ENCODE measurements around the gene RNF220. TPM values are rescaled to one million over a fixed set of nuclear protein-coding genes. Genes with fewer than 3 reads are reported as not detected.

RNF220 gene
- total and polyA plus RNA-seq, 2 donors from 2014 or later, result 66.9 to 69.0 TPM

GRCh38 chr1:44592208-44593145, 187.4 kb downstream of the RNF220 start:
- no peak for FAIRE-seq
- DNase-seq, result no peak
- peaks cover 8% of the 10 kb centered on the region for H3K27me3 ChIP-seq (ENCODE audit: control insufficient read depth, insufficient read depth, low read length)
- no peaks in the 10 kb centered on the region for H3K9me3 ChIP-seq (ENCODE audit: control insufficient read depth in 2 of 3, insufficient read depth in 1 of 3, low read length in 3 of 3)
- no peak overlapping the region for H3K4me3 ChIP-seq (ENCODE audit: low read length in 3 of 3)
- H3K36me3 ChIP-seq (ENCODE audit: control insufficient read depth in 2 of 3, insufficient read depth in 3 of 3, low read length in 3 of 3), result no peaks in the 10 kb centered on the region
- no peak overlapping the region for H3K9ac ChIP-seq (ENCODE audit: low read length in 3 of 3)
- intact Hi-C loops (cut with DNase I), result loop anchor here (10.0 kb wide), 2 partner anchors 208 to 368 kb away; no protein-coding TSS in a partner anchor
- no peak overlapping the region for H3K27ac ChIP-seq (ENCODE audit: low read depth in 2 of 2, low read length in 2 of 2)
- TF ChIP-seq CTCF (IDR thresholded peaks at IDR 0.05; ENCODE audit: borderline replicate concordance, extremely low read depth, insufficient read depth), result no peak
- H3K4me1 ChIP-seq (ENCODE audit: control insufficient read depth in 2 of 3, insufficient read depth in 2 of 3, low read depth in 1 of 3, low read length in 3 of 3), result no peaks in the 10 kb centered on the region

DNA sequence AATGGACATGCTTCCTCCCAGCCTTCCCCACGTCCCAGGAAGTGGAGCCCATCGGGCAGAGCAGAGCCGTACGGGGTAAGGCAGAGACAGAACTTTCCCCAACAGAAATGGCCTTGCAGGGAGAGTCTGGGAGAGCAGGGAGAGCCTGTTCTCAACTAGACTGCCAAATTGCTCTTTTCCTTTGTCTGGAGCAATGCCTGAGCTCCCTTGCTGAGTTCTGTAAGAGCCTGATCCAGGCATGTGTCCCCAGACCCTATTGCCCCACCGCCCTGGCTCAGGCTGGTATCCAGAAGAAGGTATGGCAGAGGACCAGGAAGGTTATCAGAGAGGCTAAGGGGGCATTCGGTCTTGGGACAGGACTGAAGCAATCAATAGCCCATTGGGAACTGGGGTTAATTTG, 189.3 kb downstream of the RNF220 start:
- DNase-seq, result no peak
- TF ChIP-seq CTCF (IDR thresholded peaks at IDR 0.05; ENCODE audit: borderline replicate concordance, extremely low read depth, insufficient read depth), result no peak
- Histone ChIP-seq H3K4me1 (ENCODE audit: control insufficient read depth in 2 of 3, insufficient read depth in 2 of 3, low read depth in 1 of 3, low read length in 3 of 3) (no peaks in the 10 kb centered on the region), H3K4me3 (ENCODE audit: low read length in 3 of 3) (no peak overlapping the region), H3K9ac (ENCODE audit: low read length in 3 of 3) (no peak overlapping the region), H3K27me3 (ENCODE audit: control insufficient read depth, insufficient read depth, low read length) (peaks cover 16% of the 10 kb centered on the region), H3K36me3 (ENCODE audit: control insufficient read depth in 2 of 3, insufficient read depth in 3 of 3, low read length in 3 of 3) (no peaks in the 10 kb centered on the region), H3K27ac (ENCODE audit: low read depth in 2 of 2, low read length in 2 of 2) (no peak overlapping the region), H3K9me3 (ENCODE audit: control insufficient read depth in 2 of 3, insufficient read depth in 1 of 3, low read length in 3 of 3) (no peaks in the 10 kb centered on the region)
- intact Hi-C loops (cut with DNase I), result loop anchor here (10.0 kb wide), 2 partner anchors 210 to 370 kb away; no protein-coding TSS in a partner anchor
- no peak for FAIRE-seq

DNA sequence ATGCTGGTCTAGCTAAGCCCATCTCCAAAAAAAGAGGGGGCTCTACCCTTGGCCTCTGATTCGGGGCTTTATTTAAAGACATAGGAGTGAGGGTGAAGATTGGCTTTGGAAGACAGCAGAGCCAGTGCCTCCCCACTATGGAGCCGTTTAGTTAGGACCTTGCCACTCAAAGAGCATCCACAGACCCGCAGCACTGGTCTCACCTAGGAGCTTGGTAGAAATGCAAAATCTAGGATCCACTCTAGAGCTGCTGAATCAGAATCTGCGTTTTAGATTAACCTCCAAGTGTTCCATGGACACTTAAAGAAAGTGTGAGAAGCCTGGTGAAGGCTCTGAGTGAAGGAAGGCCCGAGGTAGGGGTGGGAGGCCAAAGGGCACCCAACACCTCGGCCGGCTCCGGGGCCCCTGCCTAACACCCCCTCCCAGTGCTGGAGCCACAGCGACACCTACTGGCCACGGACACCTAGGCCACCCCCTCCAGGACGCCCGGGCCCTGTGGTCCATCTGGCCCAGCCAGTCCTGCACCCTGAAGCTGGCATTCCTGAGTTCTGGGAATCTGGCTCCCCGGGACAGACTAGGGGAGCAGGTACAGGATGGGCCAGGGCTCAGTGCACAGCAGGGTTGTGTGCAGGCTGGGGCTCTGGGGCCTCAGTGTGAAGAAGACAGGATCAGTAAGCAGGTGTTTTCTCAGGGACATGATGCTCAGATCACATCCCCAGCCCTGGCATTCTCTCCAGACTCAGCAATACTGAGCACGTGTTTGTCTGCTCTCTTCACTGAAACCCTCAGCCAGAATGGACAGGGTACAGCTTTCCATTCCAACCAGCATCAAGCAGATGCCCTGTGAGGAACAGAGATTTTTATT, 190.0 kb downstream of the RNF220 start:
- Histone ChIP-seq H3K36me3 (ENCODE audit: control insufficient read depth in 2 of 3, insufficient read depth in 3 of 3, low read length in 3 of 3) (no peaks in the 10 kb centered on the region), H3K9me3 (ENCODE audit: control insufficient read depth in 2 of 3, insufficient read depth in 1 of 3, low read length in 3 of 3) (no peaks in the 10 kb centered on the region), H3K4me3 (ENCODE audit: low read length in 3 of 3) (no peak overlapping the region), H3K27me3 (ENCODE audit: control insufficient read depth, insufficient read depth, low read length) (peaks cover 23% of the 10 kb centered on the region), H3K9ac (ENCODE audit: low read length in 3 of 3) (no peak overlapping the region), H3K4me1 (ENCODE audit: control insufficient read depth in 2 of 3, insufficient read depth in 2 of 3, low read depth in 1 of 3, low read length in 3 of 3) (no peaks in the 10 kb centered on the region), H3K27ac (ENCODE audit: low read depth in 2 of 2, low read length in 2 of 2) (no peak overlapping the region)
- intact Hi-C loops (cut with DNase I), result loop anchor here (10.0 kb wide), 2 partner anchors 210 to 370 kb away; no protein-coding TSS in a partner anchor
- peak; percentile 96 for TF ChIP-seq CTCF (IDR thresholded peaks at IDR 0.05; ENCODE audit: borderline replicate concordance, extremely low read depth, insufficient read depth)
- no peak for FAIRE-seq
- DNase-seq, result peak; percentile 71 to 89 (median 77)

All from kidney (tissue), 14 donors.